IMR-90 (cell line): ENCODE data around the gene ZNF521. TPM values are rescaled to one million over a fixed set of nuclear protein-coding genes. Genes with fewer than 3 reads are reported as not detected.

Experiments used
- ATAC-seq: fragments of 200-7000 bp; cut with Tn5 transposase; 2 replicates; pipeline ENCODE4 v1.9.1; 2020; ENCODE audit warnings: low read depth, mild to moderate bottlenecking, moderate library complexity
- BruUV-seq: library from RNA; stranded (reverse); fragments of 400-500 nt; replicated peaks from 2 replicates; lab custom pipeline; 2021; lab: Mats Ljungman, UMichigan
- CTCF ChIA-PET: fragments of 300-600 bp; formaldehyde crosslinking; extraction: SDS; loops from one replicate; lab custom pipeline; 2021; ENCODE audit warnings: antibody characterized with exemption; lab: Yijun Ruan, JAX
- POLR2A ChIA-PET: fragments of 300-600 bp; sonication (Branson Sonifier 250); formaldehyde crosslinking; loops from one replicate; lab custom pipeline; 2022; ENCODE audit warnings: antibody characterized with exemption; ENCODE audit not compliant: unreplicated experiment; lab: Charles Lee
- DNase-seq: peaks from one replicate; pipeline ENCODE4 v3.0.0; 2013
- H2AFZ ChIP-seq: replicated peaks from 2 replicates; pipeline ENCODE3; 2013; ENCODE audit warnings: low read length, mild to moderate bottlenecking; ENCODE audit not compliant: poor library complexity
- H2AK5ac ChIP-seq: 2 replicates; pipeline ENCODE4 v1.6.1; 2013; ENCODE audit warnings: low read depth, low read length, inconsistent platforms
- H2AK9ac ChIP-seq: replicated peaks from 2 replicates; pipeline ENCODE3; 2013; ENCODE audit warnings: mild to moderate bottlenecking, low read depth, low read length, moderate library complexity; ENCODE audit not compliant: poor library complexity
- H2BK120ac ChIP-seq: 2 replicates; pipeline ENCODE4 v1.6.1; 2013; ENCODE audit warnings: low read depth, low read length, inconsistent platforms
- H2BK15ac ChIP-seq: 3 replicates; pipeline ENCODE4 v1.6.1; 2013; ENCODE audit warnings: low read depth, low read length, inconsistent platforms
- H2BK20ac ChIP-seq: 2 replicates; pipeline ENCODE4 v1.6.1; 2013; ENCODE audit warnings: low read depth, mild to moderate bottlenecking, inconsistent platforms, low read length, moderate library complexity
- H2BK5ac ChIP-seq: 2 replicates; pipeline ENCODE4 v1.6.1; 2013; ENCODE audit warnings: mild to moderate bottlenecking, low read depth, low read length, inconsistent platforms; ENCODE audit not compliant: poor library complexity, severe bottlenecking
- H3K14ac ChIP-seq: replicated peaks from 2 replicates; pipeline ENCODE4 v1.6.1; 2013; ENCODE audit warnings: low read depth, low read length, inconsistent platforms
- H3K18ac ChIP-seq: 2 replicates; pipeline ENCODE4 v1.6.1; 2013; ENCODE audit warnings: low read depth, low read length, control low read depth
- H3K23ac ChIP-seq: 2 replicates; pipeline ENCODE4 v1.6.1; 2013; ENCODE audit warnings: low read depth, low read length, inconsistent platforms
- H3K27ac ChIP-seq: 2 replicates; pipeline ENCODE4 v1.5.1; 2013; ENCODE audit warnings: mild to moderate bottlenecking, control low read depth, low read length; ENCODE audit not compliant: insufficient read depth
- H3K27me3 ChIP-seq: 2 replicates; pipeline ENCODE4 v1.6.1; 2013; ENCODE audit warnings: low read length; ENCODE audit not compliant: control insufficient read depth, insufficient read depth
- H3K36me3 ChIP-seq: 2 replicates; pipeline ENCODE4 v1.6.1; 2013; ENCODE audit warnings: low read length, mixed read lengths; ENCODE audit not compliant: control insufficient read depth, insufficient read depth
- H3K4ac ChIP-seq: 2 replicates; pipeline ENCODE4 v1.6.1; 2013; ENCODE audit warnings: low read depth, low read length, inconsistent platforms
- H3K4me1 ChIP-seq: 2 replicates; pipeline ENCODE4 v1.6.1; 2013; ENCODE audit warnings: low read length, mixed read lengths; ENCODE audit not compliant: control insufficient read depth, insufficient read depth
- H3K4me2 ChIP-seq: 2 replicates; pipeline ENCODE4 v1.6.1; 2013; ENCODE audit warnings: low read depth, mild to moderate bottlenecking, control low read depth, low read length, moderate library complexity
- H3K4me3 ChIP-seq: 2 replicates; pipeline ENCODE4 v1.5.1; 2013; ENCODE audit warnings: low read depth, mild to moderate bottlenecking, control low read depth, low read length, moderate library complexity; ENCODE audit not compliant: insufficient read depth
- H3K56ac ChIP-seq: 2 replicates; pipeline ENCODE4 v1.6.1; 2013; ENCODE audit warnings: low read length, inconsistent platforms; ENCODE audit not compliant: insufficient read depth; ENCODE audit errors: extremely low read depth
- H3K79me1 ChIP-seq, 2 experiments: 2 replicates each; pipeline ENCODE4 v1.6.1; 2013; ENCODE audit warnings: low read length in 2 of 2, inconsistent platforms in 1 of 2, low read depth in 1 of 2
- H3K9ac ChIP-seq: 2 replicates; pipeline ENCODE4 v1.6.1; 2013; ENCODE audit warnings: low read depth, low read length, control low read depth
- H3K9me1 ChIP-seq: 2 replicates; pipeline ENCODE4 v1.6.1; 2013; ENCODE audit warnings: low read length, inconsistent platforms; ENCODE audit not compliant: insufficient read depth
- H3K9me3 ChIP-seq: 2 replicates; pipeline ENCODE4 v1.6.1; 2013; ENCODE audit warnings: low read length; ENCODE audit not compliant: control insufficient read depth, insufficient read depth
- H4K20me1 ChIP-seq: 2 replicates; pipeline ENCODE4 v1.6.1; 2013; ENCODE audit warnings: low read length, inconsistent platforms; ENCODE audit not compliant: insufficient read depth
- H4K5ac ChIP-seq: 2 replicates; pipeline ENCODE4 v1.6.1; 2013; ENCODE audit warnings: mild to moderate bottlenecking, low read depth, low read length, control low read depth
- H4K8ac ChIP-seq, 2 experiments: 2 replicates each; pipeline ENCODE4 v1.6.1; 2013; ENCODE audit warnings: low read depth in 2 of 2, low read length in 2 of 2, control low read depth in 1 of 2, inconsistent platforms in 1 of 2
- H4K91ac ChIP-seq: 2 replicates; pipeline ENCODE4 v1.6.1; 2013; ENCODE audit warnings: low read depth, low read length, inconsistent platforms; ENCODE audit not compliant: insufficient read depth
- CEBPB ChIP-seq: IDR thresholded peaks from 2 replicates; pipeline ENCODE4 v1.6.1; 2012; ENCODE audit warnings: low read depth, low read length, improper control_type of control experiment
- FOS ChIP-seq: fragments of 150-350 bp; IDR thresholded peaks from 2 replicates; pipeline ENCODE4 v1.6.1; 2016; ENCODE audit warnings: low read depth, low read length
- NFE2L2 ChIP-seq: fragments of 150-350 bp; IDR thresholded peaks from 2 replicates; pipeline ENCODE4 v1.6.1; 2016; ENCODE audit warnings: low read depth, mild to moderate bottlenecking, low read length
- WGBS, 2 experiments: methylation state at CpG; one replicate each; pipeline versions ENCODE4 v1.1.5 to v1.1.7; 2013; ENCODE audit warnings: missing lambda C conversion rate in 2 of 2; ENCODE audit not compliant: insufficient read length in 1 of 2; ENCODE audit errors: extremely low coverage in 2 of 2; 5-methylcytosine and 5-hydroxymethylcytosine counted together
- dilution Hi-C: fragments of 300-500 bp; cut with HindIII; formaldehyde crosslinking; loops from one replicate; pipeline ENCODE4 v1.14.3; 2018; ENCODE audit warnings: low sequenced_read_pairs; ENCODE audit not compliant: unreplicated experiment
- in situ Hi-C: fragments of 300-500 bp; cut with MboI; formaldehyde crosslinking; loops from 3 replicates; pipeline ENCODE4 v1.14.3; 2019; ENCODE audit warnings: low sequenced_read_pairs, inconsistent platforms, mixed read lengths
- intact Hi-C: fragments of 100-400 bp; cut with micrococcal nuclease; formaldehyde crosslinking; loops from 2 replicates; pipeline ENCODE4 v1.10.0; 2022
- polyA plus RNA-seq, 3 experiments: library from polyadenylated mRNA; depleted of rRNA; stranded (reverse); fragments of >200 nt; gene quantifications; 2 replicates each; pipeline ENCODE4 v1.2.3, GENCODE V29; 2012; ENCODE audit warnings: low replicate concordance in 1 of 3
- total RNA-seq: library from RNA; depleted of rRNA; stranded (reverse); fragments of >200 nt; gene quantifications from 2 replicates; pipeline ENCODE4 v1.2.3, GENCODE V29; 2012

Gene ZNF521
- total and polyA plus RNA-seq, 2 of the 4 experiments (the other 2 are of a cell fraction) = 21.5 to 59.3 TPM

DNA sequence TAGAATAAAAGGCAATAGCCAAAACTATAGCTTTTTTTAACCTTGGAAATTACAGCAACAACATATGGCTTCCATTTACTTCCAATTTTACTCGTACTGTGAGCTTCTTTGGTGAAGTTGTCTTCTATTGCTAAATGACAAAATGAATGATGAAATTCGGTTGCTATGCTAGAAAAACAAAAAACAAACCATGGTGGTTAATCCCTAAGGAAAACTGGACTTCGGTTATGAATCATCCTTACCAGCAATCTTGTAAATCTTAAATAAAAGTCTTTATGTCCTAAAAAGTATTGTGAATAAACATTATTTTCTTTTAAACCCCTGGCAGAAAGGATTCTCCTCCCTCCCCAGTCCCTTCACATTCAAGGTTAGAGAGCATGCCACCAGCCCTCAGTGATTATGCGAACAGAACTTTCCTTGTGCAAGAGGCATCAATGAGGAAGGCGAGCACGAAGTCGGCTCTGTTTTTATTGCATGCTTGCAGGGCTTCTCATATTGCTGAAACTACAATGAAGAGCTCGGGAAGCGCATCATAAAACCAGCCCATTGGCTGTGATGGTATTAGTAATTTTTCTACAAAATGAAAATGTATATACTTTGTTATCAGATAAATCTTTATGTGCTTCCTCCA is 62.9 kb downstream of the ZNF521 start:
- Histone ChIP-seq H3K18ac (no peak overlapping the region), H3K4me3 (no peak overlapping the region), H2AK5ac (0 out of 2 replicates have a peak overlapping the region, but pooled peaks have one; percentile 74), H2AK9ac (no peak overlapping the region), H3K27ac (peak overlapping the region; percentile 62; the same call in 1 of the 2 replicates), H3K4me2 (peak overlapping the region; percentile 69), H3K9me3 (no peaks in the 10 kb centered on the region), H4K8ac (no peak overlapping the region), H2AFZ (no peak overlapping the region), H3K9me1 (peaks cover 5% of the 10 kb centered on the region; the same call in 1 of the 2 replicates), H4K91ac (no peak overlapping the region), H3K14ac (no peak overlapping the region; the same call in 1 of the 2 replicates), H4K20me1 (peaks cover 3% of the 10 kb centered on the region; the same call in 1 of the 2 replicates), H2BK20ac (peak overlapping the region; percentile 7; the same call in 1 of the 2 replicates), H2BK15ac (peak overlapping the region; percentile 53; the same call in 1 of the 3 replicates), H3K56ac (no peak overlapping the region; the same call in 1 of the 2 replicates), H3K23ac (0 out of 2 replicates have a peak overlapping the region, but pooled peaks have one; percentile 1), H2BK120ac (peak overlapping the region; percentile 26; the same call in 1 of the 2 replicates), H4K5ac (no peak overlapping the region), H3K79me1 (peaks cover 25% of the 10 kb centered on the region in 2 experiments), H3K9ac (no peak overlapping the region), H3K4me1 (peaks cover 16% of the 10 kb centered on the region), H3K4ac (peak overlapping the region; percentile 65; the same call in 1 of the 2 replicates), H3K36me3 (peaks cover 4% of the 10 kb centered on the region), H2BK5ac (no peak overlapping the region), H3K27me3 (no peaks in the 10 kb centered on the region)
- ChIA-PET CTCF (interaction anchor here (0.9 kb wide), 1 partner anchor 166 kb away, joined by 3 read pairs; no protein-coding TSS in a partner anchor), POLR2A (interaction anchor here (0.6 kb wide), 1 partner anchor 18 kb away, joined by 3 read pairs; no protein-coding TSS in a partner anchor)
- intact Hi-C loops (loop anchor here (5.0 kb wide), 1 partner anchor 57 kb away; no protein-coding TSS in a partner anchor), dilution Hi-C loops (no loop called here), in situ Hi-C loops (no loop called here)
- WGBS, 2 experiments = no CpG with 5 or more reads among the region's 9 CpGs
- ATAC-seq (peak; percentile 66), DNase-seq (peak; percentile 91)
- BruUV-seq = no TSS peak
- 0 out of 2 replicates have a peak, but pooled peaks have one; percentile 3 for TF ChIP-seq FOS
- TF ChIP-seq CEBPB = peak; percentile 95
- no peak for TF ChIP-seq NFE2L2
